Measurements from ENCODE around the gene ATG16L2.

Gene ATG16L2

DNA sequence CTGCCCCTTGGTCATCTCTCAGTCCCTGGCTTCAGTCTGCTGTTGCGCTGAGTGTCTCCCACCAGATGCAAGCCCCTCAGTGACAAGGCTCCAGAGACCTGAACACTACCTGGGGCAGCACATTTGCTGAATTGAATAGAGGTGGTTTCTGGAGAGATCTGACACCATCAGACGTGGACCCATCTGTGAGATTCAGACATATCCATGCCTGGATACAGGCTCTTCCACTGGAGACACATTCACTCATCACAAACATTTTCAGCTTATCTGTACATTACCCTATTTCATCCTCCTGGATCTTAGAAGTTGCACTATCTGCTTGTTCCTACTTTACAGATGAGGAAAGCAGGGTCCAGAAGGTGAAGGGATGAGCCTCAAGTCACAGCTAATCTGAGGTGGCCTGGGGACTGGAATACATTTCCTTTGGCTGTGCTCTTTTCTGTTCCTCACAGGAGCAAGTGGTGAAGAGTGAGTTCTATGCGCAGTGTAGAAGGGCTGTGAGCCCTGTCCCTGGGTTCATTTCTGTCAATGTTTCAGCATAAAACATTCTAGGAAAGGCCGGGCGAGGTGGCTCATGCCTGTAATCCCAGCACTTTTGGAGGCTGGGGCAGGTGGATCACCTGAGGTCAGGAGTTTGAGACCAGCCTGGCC lies 19.0 kb downstream of the ATG16L2 start:
- Histone ChIP-seq H3K36me3 (ENCODE audit: insufficient read depth, low read length) (peaks cover 42% of the 10 kb centered on the region), H3K4me1 (ENCODE audit: insufficient read depth, low read length, severe bottlenecking) (no peaks in the 10 kb centered on the region), H3K4me3 (ENCODE audit: low read depth, low read length, poor library complexity, severe bottlenecking) (no peak overlapping the region)

DNA sequence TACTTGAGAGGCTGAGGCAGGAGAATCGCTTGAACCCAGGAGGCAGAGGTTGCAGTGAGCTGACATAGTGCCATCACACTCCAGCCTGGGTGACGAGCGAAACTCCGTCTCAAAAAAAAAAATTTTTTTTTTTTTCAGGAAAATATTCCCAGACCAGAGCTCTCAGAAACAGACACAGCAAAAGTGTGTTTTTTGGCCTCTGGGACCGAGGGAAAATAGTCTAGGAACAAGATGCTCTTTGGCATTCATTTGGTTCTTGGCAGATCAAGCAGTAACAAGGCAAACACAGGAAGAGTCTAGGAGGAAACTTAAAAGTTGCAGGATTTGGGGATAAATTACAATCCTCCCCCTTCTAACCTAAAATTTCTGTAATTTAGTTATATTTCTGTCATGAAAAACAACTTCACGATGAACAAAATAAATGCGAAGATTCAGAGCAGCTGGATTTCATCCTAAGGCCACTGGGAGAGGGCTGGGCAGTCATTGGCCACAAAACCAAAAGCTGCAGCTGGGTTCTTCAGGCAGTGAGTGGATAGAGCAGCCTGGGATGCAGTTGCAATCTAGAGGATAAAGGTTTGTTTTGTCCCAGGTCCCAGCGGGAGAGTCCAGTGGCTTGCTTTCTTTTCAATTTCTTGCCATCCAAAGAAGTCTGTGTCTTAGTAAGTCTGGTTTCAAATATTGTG lies 19.7 kb downstream of the ATG16L2 start:
- Histone ChIP-seq H3K4me1 (ENCODE audit: insufficient read depth, low read length, severe bottlenecking) (no peaks in the 10 kb centered on the region), H3K9me2 (ENCODE audit: low read depth, low read length) (no peaks in the 10 kb centered on the region), H3K9ac (ENCODE audit: low read length) (no peak overlapping the region), H3K27ac (ENCODE audit: low read depth, low read length, poor library complexity, severe bottlenecking) (no peak overlapping the region), H3K79me2 (ENCODE audit: insufficient read depth, low read length) (no peaks in the 10 kb centered on the region), H4K20me1 (ENCODE audit: insufficient read depth, low read length) (no peaks in the 10 kb centered on the region), H3K4me2 (ENCODE audit: low read length) (no peak overlapping the region), H3K36me3 (ENCODE audit: insufficient read depth, low read length) (peaks cover 42% of the 10 kb centered on the region; the same call in 1 of the 2 replicates), H3K9me3 (ENCODE audit: low read length) (no peaks in the 10 kb centered on the region), H3K27me3 (ENCODE audit: insufficient read depth, low read length) (no peaks in the 10 kb centered on the region), H2AFZ (ENCODE audit: low read length) (no peak overlapping the region), H3K4me3 (ENCODE audit: low read depth, low read length, poor library complexity, severe bottlenecking) (no peak overlapping the region), H3F3A (ENCODE audit: insufficient read depth, low read length) (no peaks in the 10 kb centered on the region)
- TF ChIP-seq EZH2 (IDR thresholded peaks at IDR 0.05; ENCODE audit: borderline replicate concordance, low read length): no peak
- TF ChIP-seq, protein P1, sequence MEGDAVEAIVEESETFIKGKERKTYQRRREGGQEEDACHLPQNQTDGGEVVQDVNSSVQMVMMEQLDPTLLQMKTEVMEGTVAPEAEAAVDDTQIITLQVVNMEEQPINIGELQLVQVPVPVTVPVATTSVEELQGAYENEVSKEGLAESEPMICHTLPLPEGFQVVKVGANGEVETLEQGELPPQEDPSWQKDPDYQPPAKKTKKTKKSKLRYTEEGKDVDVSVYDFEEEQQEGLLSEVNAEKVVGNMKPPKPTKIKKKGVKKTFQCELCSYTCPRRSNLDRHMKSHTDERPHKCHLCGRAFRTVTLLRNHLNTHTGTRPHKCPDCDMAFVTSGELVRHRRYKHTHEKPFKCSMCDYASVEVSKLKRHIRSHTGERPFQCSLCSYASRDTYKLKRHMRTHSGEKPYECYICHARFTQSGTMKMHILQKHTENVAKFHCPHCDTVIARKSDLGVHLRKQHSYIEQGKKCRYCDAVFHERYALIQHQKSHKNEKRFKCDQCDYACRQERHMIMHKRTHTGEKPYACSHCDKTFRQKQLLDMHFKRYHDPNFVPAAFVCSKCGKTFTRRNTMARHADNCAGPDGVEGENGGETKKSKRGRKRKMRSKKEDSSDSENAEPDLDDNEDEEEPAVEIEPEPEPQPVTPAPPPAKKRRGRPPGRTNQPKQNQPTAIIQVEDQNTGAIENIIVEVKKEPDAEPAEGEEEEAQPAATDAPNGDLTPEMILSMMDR (IDR thresholded peaks at IDR 0.05; ENCODE audit: low read length): no peak

More for the DNA sequence above, 19.0 kb downstream of the ATG16L2 start:
- Histone ChIP-seq H3K27ac (ENCODE audit: low read depth, low read length, poor library complexity, severe bottlenecking) (no peak overlapping the region), H3F3A (ENCODE audit: insufficient read depth, low read length) (no peaks in the 10 kb centered on the region), H3K9ac (ENCODE audit: low read length) (no peak overlapping the region), H3K79me2 (ENCODE audit: insufficient read depth, low read length) (no peaks in the 10 kb centered on the region), H4K20me1 (ENCODE audit: insufficient read depth, low read length) (no peaks in the 10 kb centered on the region), H2AFZ (ENCODE audit: low read length) (no peak overlapping the region), H3K4me2 (ENCODE audit: low read length) (no peak overlapping the region), H3K27me3 (ENCODE audit: insufficient read depth, low read length) (no peaks in the 10 kb centered on the region), H3K9me2 (ENCODE audit: low read depth, low read length) (no peaks in the 10 kb centered on the region), H3K9me3 (ENCODE audit: low read length) (no peaks in the 10 kb centered on the region)
- TF ChIP-seq, protein P1 (IDR thresholded peaks at IDR 0.05; ENCODE audit: low read length): no peak
- no peak for TF ChIP-seq EZH2 (IDR thresholded peaks at IDR 0.05; ENCODE audit: borderline replicate concordance, low read length)

DNA sequence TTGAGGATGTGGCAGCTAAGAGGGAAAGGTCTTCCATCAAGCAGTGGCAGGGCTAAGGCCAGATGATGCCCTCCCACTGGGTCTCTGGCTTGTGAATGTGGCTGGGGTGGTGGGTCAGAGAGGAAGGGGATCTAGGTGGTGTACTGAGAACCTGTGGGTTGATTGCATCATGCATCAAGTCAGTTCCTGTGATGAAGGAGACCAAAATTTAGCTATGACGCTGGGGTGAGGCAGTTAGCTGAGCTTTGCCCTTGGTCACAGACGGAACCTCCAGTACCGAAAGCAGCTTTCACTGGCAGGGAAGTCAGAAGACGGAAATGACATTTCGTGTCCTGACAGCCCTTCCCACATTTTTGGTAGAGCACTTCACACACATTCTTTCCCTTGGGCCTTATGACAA lies 20.7 kb downstream of the ATG16L2 start:
- TF ChIP-seq EZH2 (IDR thresholded peaks at IDR 0.05; ENCODE audit: borderline replicate concordance, low read length): no peak
- TF ChIP-seq, protein P1 (IDR thresholded peaks at IDR 0.05; ENCODE audit: low read length): no peak
- no peak overlapping the region for H3K27ac ChIP-seq (ENCODE audit: low read depth, low read length, poor library complexity, severe bottlenecking)
- H2AFZ ChIP-seq (ENCODE audit: low read length): no peak overlapping the region
- H3K36me3 ChIP-seq (ENCODE audit: insufficient read depth, low read length): peaks cover 50% of the 10 kb centered on the region; the same call in 1 of the 2 replicates
- H3K9me3 ChIP-seq (ENCODE audit: low read length): no peaks in the 10 kb centered on the region
- H3K9ac ChIP-seq (ENCODE audit: low read length): no peak overlapping the region
- no peaks in the 10 kb centered on the region for H3K4me1 ChIP-seq (ENCODE audit: insufficient read depth, low read length, severe bottlenecking)
- H3K4me3 ChIP-seq (ENCODE audit: low read depth, low read length, poor library complexity, severe bottlenecking): no peak overlapping the region
- H3K27me3 ChIP-seq (ENCODE audit: insufficient read depth, low read length): no peaks in the 10 kb centered on the region
- no peaks in the 10 kb centered on the region for H3F3A ChIP-seq (ENCODE audit: insufficient read depth, low read length)
- H3K79me2 ChIP-seq (ENCODE audit: insufficient read depth, low read length): no peaks in the 10 kb centered on the region
- H4K20me1 ChIP-seq (ENCODE audit: insufficient read depth, low read length): no peaks in the 10 kb centered on the region
- no peak overlapping the region for H3K4me2 ChIP-seq (ENCODE audit: low read length)
- H3K9me2 ChIP-seq (ENCODE audit: low read depth, low read length): no peaks in the 10 kb centered on the region

All from OCI-LY1 (cell line).